Skeletal muscle cell (primary cell): ENCODE results near the gene HIBCH.
A peak's percentile ranks its signal among the peaks of the same experiment; 100 is the strongest.

Experiments
- DNase-seq: peaks from one replicate; pipeline ENCODE4 v3.0.0-alpha.2; 2010; ENCODE audit warnings: low read depth
- H3K4me3 ChIP-seq: 2 replicates; pipeline ENCODE4 v1.5.1; 2011; ENCODE audit warnings: low read depth, mild to moderate bottlenecking, control low read depth, low read length, moderate library complexity

HIBCH gene

DNA sequence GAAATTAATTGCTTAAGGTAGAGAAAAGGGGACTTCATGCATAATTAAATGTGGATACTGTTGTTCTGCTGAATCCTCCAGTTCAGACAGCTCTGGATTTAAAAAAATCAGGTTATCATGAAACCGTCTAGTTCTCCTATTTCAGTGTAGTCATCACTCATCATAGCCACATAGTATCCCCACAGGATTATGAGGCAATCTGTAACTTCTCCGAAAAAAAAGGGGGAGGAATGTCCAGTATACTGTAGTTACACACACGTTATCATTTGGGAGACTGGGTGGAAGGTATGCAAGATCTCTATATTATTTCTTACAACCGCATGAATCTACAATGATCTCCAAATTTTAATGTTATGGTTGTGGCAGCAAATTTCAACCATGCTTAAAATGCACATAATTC, 114.0 kb downstream of the HIBCH start:
- peak; percentile 77 for DNase-seq

DNA sequence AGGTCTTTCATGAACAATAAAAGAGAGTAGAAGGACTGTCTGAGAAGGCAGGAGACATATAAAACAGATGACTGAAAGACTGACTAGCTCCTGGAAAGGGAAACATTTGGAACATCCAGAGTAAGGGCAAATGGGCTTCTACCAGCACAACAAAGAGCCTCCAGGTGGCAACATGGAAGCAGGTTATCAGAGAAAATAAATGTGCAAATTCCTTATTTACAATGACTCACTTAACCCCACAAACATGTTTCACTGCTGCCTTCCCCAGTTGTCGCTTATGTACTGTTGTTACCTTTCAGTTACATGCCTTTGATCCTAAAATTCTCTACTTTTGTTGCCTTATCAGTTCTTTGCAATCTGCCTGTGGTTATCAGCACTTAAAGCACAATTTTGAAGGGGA, 117.0 kb downstream of the HIBCH start:
- no peak overlapping the region for H3K4me3 ChIP-seq
- no peak for DNase-seq

More for the DNA sequence above, 114.0 kb downstream of the HIBCH start:
- no peak overlapping the region for H3K4me3 ChIP-seq

DNA sequence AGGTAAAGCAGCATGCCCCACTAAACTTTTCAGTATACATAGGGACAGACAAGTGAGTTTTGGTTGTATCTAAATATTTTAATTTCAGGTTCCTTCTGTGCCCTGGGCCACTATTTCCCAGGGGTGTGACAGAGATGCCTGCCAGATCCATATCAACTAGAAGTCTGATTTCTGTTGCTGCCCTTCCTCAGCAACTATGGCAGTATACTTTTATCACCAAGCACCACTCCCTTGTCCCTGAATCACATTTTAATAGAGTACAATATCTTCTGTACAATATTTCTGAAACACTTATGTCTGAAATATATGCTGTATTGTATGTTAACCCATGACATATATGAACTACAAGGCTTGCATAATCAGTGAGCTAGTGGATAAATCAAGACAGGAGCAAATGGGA, 117.6 kb downstream of the HIBCH start:
- DNase-seq: no peak
- no peak overlapping the region for H3K4me3 ChIP-seq

DNA sequence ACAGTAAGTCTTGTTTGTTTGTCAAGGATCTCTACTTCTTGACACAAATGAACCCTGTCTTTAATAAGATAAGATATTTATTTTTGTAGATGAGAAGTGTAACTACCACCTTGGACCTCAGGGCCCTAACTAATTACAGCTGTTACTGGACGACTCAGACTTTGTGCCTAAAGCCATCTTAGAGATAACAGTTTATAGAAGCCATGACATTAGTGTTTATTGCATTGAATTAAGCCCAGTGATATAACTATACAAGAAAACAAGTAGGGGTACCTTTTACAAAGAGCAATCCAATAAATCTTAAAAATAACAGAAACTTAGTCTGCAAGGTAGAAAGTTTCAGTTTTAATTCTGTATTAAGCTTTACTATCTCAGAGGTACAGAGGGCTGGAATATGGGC, 119.0 kb downstream of the HIBCH start:
- no peak for DNase-seq

DNA sequence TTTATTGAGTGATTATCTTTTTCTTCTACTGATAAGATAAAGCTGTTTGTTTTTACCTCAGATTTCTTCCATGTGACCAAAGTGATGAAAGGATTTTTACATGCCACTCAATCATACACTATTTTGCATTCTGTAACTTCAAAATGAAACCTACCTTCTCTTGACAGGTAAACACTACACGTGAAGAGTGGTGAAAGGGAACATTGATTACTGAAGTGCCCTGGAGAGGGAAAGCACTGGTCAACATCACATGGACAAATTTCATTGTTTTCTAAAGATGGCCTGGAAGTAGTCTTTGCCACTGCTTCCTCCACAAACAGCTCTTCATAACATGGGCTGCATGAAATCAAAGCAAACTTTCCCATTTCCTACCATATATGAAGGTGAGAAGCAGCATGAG, 120.1 kb downstream of the HIBCH start:
- no peak overlapping the region for H3K4me3 ChIP-seq
- no peak for DNase-seq

More for the DNA sequence above, 119.0 kb downstream of the HIBCH start:
- no peak overlapping the region for H3K4me3 ChIP-seq

DNA sequence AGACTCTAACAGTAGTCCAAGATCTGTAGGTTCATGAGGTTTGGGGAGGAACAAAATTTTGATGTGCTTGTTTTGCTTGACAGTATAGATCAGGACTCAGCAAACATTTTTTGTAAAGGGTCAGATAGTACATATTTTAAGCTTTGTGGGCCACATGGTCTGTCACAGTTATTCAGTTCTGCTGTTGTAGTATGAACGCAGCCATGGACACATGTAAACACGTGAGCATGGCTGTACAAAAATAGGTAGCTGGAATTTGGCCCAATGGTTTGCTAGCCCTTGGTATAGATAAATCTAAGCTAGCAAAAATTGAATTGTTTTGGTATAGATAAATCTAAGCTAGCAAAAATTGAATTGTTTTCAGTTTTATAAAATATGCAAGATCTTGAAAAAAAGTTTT, 120.5 kb downstream of the HIBCH start:
- DNase-seq: no peak

DNA sequence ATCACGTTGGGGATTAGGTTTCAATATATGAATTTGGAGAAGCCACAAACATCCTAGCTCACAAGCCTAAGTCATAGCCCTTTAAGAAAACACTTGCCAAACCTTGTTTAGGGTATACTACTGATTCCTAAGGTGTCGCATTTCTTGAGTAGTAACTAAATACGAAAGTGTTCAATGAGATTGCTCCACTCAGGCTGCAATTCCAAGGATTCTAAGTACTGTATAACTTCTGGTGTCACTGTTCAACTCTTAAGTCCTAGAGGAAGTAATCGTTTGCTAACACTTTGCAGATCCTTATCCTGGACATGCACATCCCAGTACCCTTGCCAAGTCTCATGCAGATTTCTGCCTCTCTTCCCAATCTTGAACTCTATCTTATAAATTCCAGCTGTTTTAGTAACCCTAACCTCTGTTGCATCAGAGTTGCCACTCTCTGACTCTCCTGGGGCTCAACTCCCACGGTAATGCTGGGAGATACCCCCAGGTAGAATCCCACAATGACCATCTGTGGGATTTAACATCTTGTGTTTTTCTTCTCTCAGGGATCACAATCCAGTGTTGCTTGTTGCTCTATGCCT, 122.4 kb downstream of the HIBCH start:
- no peak overlapping the region for H3K4me3 ChIP-seq
- no peak for DNase-seq

More for the DNA sequence above, 120.5 kb downstream of the HIBCH start:
- no peak overlapping the region for H3K4me3 ChIP-seq

DNA sequence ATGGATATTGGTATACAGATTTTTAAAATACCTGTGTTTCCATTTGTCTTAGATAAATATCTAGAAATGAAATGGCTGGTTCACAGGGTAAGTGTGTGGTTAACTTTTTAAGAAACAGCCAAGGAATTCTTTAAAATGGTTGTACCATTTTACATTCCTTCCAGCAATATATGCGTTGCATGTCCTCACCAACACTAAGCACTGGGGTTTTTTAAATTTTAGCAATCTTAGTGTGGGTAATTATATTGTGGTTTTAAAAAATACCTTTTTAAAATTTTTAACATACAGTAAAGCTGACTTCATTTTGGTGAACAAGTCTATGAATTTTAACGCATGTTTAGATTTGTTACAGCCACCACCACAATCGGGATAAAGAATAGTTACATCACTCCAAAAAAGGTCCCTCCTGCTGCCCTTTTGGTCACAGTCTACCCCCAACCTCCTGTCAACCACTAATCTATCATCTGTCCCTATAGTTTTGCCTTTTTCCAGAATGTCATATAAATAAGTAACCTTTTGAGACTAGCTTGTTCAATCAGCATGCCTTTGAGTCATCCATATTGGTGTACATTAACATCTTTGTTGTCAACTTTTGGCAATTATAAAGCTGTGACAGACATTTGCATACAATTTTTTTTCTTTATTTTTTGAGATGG, 129.0 kb downstream of the HIBCH start:
- no peak for DNase-seq
- H3K4me3 ChIP-seq: no peak overlapping the region

DNA sequence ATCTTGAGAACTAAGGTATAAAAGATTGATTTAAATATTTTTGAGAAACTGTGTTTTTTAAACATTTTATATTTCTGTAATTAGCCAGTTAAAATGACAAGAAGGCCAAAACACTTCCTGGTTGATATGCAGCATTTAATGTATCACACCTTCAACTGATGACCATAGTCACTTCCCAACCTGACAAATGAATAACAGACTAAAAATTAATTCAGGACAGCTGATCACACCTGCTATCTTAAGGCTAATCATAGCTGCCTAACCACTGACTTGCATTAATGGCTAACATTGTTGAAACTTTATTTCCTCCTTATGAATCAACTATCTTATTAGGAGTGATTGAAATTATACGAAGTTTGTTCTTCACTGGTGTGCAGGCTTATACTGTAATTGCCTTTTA, 131.3 kb downstream of the HIBCH start:
- no peak overlapping the region for H3K4me3 ChIP-seq
- DNase-seq: no peak

DNA sequence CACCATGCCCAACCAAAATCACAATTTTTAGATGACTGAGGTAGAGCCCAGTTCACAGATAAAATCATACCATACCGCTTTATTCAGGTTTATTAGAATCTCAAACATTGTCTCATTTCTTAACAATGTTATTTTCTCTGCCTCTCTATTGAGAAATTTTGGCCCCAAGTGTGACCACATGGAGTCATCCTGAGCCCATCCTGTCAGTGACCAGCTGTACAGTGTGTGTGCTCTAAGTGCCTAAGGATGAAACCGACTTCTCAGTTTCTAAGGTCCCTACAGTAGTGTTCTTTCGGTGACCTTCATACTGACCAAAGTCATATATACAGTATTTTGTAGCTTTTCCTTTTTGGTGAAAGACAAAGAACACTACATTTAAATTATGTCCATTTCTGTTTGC, 133.4 kb downstream of the HIBCH start:
- DNase-seq: no peak
- no peak overlapping the region for H3K4me3 ChIP-seq

DNA sequence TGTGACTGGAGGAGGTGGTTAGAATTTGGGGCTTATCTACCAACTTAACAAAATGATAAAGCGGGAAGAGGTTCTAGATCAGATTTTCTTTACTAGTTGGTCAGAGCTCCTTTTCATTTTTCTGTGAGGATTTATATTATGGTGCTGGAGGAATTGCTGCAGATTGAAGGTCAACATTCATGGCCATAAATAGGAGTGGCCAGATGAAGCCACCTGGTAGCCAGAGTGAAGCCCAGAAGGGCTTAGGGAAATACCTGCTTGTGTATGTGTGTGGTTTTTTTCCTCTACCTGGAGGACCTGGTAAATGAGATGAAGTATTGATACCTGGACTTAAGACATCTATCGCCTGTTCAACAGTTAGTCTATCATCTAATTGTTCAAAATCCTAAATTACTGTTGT, 134.2 kb downstream of the HIBCH start:
- no peak for DNase-seq
- H3K4me3 ChIP-seq: no peak overlapping the region

DNA sequence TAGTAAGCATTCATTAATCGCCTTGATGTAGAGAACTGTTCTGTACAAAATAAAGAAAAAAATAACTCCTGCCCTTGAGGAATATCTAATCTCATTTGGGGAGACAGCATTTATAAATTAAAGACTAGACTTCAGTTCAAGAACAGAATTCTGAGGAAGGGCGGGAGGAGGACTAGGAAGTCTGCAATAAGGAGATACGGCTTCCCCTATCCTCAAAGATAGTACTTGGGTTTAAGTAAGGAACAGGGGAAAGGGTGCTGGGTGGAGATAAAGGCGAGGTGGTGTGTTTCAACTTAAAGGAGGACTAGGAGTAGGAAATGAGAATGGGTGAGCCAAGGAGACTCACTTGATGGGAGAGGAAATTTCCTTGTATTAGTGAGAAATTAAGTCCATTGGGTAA, 135.2 kb downstream of the HIBCH start:
- no peak for DNase-seq
- no peak overlapping the region for H3K4me3 ChIP-seq

DNA sequence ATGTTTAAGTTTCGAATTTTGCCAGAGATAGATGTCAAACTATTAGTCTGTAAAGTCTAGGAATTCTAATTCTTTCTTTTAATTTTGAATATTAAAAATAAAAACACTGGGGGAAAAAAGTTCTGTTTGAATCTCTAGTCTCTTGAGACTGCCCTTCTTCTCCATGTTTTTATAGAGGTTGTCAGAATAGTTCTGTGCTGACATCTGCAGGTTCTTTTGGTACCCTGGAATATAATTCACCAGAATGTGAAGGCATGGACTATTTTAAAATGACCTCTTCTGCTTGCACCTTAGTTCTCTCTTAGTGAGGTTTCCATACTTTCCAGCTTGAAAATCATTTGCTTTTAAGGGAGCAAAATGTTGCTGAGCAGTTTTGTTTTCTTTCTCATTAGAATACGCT, 136.1 kb downstream of the HIBCH start:
- no peak overlapping the region for H3K4me3 ChIP-seq
- DNase-seq: no peak

DNA sequence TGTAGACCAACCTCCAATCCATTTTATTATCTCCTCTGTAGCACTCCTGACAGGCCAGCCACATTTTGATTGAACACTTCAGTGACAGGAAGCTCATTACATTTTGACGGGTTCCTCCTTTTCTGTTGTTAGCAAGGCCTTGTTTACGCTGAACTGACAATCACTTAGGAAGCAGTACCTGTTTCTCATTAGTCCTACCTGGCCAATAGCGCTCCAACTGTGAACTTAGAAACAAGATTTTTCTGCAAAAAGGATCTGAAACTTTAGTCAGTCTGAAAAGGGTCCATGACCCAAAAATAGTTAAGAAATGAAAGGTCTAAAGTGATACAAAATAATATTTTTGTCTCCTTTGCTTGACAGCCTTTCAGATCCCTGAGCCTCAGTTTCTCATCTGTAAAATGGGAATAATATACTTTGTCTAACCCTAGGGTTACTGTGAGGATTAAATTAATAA, 137.5 kb downstream of the HIBCH start:
- no peak for DNase-seq
- no peak overlapping the region for H3K4me3 ChIP-seq

DNA sequence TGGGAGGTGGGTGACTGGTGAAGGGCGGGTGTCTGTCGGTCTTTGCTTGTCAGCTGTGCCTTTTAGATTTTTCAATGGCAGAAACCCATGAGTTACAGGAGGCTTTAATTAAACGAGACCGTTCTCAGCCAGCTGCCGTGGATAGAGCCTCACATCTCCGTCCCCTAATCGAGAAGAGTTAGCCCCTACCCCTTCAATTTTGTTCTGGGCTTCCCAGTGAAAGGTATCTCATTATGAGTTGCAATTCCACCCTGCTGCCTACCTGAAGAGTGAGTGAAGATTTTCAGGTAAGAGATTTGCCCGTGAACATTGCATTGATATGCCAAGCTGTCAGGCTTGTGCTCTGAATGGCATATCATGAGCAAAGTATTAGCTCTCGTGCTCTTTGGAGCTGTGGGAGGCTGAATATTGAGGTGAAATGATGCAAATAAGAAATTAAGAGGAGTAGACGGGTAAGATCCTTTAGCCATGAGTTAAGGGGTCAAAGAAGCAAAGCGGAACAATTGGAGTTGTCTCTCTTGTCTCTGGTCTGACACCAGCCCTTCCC, 138.4 kb downstream of the HIBCH start:
- no peak for DNase-seq
- H3K4me3 ChIP-seq: peak overlapping the region; percentile 57

DNA sequence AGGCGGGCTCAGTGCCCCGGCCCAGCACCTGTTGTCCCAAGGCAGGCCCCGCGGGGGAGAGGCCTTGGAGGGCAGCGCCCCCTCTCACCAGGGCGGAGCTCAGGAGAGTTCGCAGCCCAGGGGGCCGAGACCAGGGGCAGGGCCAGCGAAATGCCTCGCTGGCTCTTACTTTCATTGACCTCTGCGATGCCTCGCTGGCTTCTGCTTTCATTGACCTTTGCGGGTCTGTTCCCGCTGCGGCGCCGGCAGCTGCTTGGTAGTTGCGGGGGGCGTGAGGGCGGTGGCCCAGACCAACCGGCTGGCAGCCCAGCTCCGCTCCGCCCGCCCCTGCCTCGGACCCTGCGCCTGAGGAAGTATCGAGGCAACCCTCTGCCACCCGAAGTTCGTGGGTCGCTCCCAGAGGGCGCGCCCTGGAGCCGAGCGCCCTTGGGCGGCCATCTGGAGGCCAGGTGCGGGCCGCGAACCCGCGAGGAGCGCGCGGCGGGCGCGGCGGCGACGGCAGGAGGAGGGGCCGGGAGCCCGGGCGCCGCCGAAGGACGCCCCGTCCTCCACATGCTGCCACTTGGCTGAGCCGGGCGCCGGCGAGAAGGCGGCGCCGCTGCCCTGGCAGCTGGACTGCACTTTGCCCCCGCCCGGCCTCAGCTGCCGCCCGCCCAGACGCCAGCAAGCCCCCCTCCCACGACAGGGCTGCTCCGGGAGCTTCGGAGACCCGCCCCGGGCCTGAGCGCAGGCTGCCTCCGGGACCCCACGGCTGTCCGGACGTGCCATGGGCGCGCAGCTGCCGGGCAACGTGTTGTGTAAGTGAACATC, 139.1 kb downstream of the HIBCH start:
- DNase-seq: no peak
- H3K4me3 ChIP-seq: peak overlapping the region; percentile 57

DNA sequence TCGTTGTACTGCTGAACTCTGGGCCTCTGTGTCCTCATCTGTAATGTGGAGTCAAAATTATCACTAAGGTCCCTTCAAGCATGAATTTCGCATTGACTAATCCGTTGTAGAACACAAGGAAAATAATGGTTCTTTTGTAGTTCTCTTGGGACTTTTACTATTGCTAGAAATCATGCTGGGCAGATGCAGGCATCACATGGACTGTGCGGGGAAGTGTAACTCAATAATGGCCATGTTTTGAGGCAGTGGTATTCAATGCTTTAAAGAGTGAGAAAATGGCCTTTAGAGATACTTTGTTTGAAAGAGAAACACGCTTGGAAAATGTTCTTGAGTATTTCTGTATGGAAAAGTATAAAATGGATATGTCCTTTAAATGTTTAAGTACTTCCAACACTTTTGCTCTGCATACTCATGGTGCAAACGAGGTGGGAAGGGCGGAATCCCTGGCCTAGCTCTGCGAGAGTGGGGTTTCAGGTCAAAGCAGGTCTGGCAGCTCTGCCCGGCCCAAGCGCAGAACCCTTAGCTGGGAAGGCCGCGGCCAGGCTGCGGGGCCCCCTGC, 139.8 kb downstream of the HIBCH start:
- DNase-seq: no peak
- peak overlapping the region; percentile 57 for H3K4me3 ChIP-seq

DNA sequence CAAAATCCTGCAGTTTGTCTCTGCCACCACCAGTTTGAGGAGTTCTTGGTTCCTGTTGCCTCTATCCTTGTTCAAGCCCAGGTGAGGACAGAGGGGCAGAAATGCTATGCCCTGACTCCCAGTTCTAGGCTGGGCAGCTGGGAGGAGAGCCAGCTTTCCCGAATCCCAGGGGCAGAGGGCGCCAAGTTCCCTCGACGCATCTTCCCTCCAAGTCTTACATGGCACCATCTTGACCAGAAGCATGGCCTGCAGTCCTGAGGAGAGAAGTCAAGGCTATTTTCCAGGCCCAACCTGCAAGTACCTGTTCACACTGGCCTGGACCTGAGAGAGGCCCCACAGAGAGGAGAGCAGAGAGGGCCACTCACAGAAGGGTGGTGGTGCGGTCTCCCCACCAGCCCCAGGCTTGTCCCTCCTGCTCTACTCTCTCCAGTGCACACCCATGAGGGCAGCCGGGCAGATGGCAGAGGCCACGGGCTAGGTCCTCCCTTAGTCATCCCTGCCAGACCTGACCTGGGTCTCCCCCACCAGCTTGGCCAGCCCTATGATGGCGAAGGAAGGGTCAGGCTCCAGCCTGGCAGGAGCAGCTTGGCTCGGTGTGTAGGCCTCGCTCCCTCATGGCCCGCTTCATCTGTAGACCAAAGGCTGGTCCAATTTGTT, 141.4 kb downstream of the HIBCH start:
- no peak overlapping the region for H3K4me3 ChIP-seq
- no peak for DNase-seq

DNA sequence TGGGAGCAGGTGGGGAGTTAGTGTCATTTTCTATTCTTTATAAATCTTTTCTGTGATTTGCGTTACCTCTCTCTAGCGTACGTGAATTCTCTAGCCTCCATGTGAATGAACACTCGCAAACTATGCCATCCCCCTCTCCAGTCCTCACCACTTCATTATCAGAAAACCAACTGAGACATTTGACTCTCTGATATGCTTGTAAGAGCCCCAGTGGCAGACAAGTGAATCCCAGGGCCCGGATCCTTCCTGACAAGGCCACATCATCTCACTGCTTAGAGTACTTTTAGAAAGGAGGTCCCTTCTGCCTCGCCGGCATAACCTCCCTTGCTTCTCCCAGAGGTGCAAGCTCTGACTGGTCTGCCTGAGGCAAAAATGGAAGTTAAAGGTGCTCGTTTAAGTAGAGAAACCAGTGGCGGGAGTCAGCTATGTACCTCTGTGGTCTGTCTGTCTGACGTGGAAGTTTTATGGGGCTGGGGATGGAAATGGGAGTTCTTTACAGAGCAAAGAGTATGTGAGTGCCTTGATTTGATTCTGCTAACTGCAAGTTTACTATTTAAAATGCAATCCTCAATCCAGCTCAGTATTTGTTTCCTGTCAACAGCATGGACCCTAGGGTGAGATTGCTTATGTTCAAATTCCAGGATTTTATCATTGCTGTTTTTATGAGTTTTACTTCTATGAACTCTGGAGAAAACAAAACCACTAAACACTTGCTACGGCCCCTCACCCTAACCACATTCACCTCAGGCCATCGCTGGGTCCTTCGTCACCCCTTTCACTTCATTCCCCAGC, 142.2 kb downstream of the HIBCH start:
- no peak for DNase-seq
- no peak overlapping the region for H3K4me3 ChIP-seq
